Trophoblast cell (in vitro differentiated cells and primary cell): ENCODE measurements around the gene CCT7.

Source experiments
- DNase-seq, 2 donors: peaks; one replicate each; pipeline ENCODE4 v3.0.0-alpha.2; 2016
- H2AFZ ChIP-seq: 2 replicates; pipeline ENCODE4 v1.6.1; 2013; ENCODE audit warnings: low read length, moderate library complexity, mild to moderate bottlenecking; ENCODE audit not compliant: insufficient read depth, poor library complexity
- H2AK5ac ChIP-seq: 2 replicates; pipeline ENCODE4 v1.6.1; 2013; ENCODE audit warnings: mild to moderate bottlenecking, low read length
- H2BK120ac ChIP-seq: 2 replicates; pipeline ENCODE4 v1.6.1; 2013; ENCODE audit warnings: low read length, mild to moderate bottlenecking, moderate library complexity; ENCODE audit not compliant: insufficient read depth, poor library complexity
- H2BK12ac ChIP-seq: 2 replicates; pipeline ENCODE4 v1.6.1; 2013; ENCODE audit warnings: mild to moderate bottlenecking, low read length, moderate library complexity
- H2BK5ac ChIP-seq: 2 replicates; pipeline ENCODE4 v1.6.1; 2013; ENCODE audit warnings: low read length, low read depth, moderate library complexity, mild to moderate bottlenecking; ENCODE audit not compliant: poor library complexity
- H3K14ac ChIP-seq: 2 replicates; pipeline ENCODE4 v1.6.1; 2013; ENCODE audit warnings: mild to moderate bottlenecking, low read length
- H3K18ac ChIP-seq: 2 replicates; pipeline ENCODE4 v1.6.1; 2013; ENCODE audit warnings: mild to moderate bottlenecking, low read length
- H3K23ac ChIP-seq: 2 replicates; pipeline ENCODE4 v1.6.1; 2013; ENCODE audit warnings: low read length
- H3K27ac ChIP-seq: 2 replicates; pipeline ENCODE4 v1.5.1; 2013; ENCODE audit warnings: low read depth, mild to moderate bottlenecking, inconsistent platforms, low read length, moderate library complexity
- H3K27me3 ChIP-seq: 2 replicates; pipeline ENCODE4 v1.6.1; 2013; ENCODE audit warnings: inconsistent platforms, mild to moderate bottlenecking, low read length, moderate library complexity; ENCODE audit not compliant: insufficient read depth
- H3K36me3 ChIP-seq, 2 experiments: 1 replicate in 1 of 2; 2 replicates in 1 of 2; pipeline ENCODE4 v1.6.1; 2013; ENCODE audit warnings: low read length in 2 of 2, mild to moderate bottlenecking in 2 of 2, moderate library complexity in 1 of 2; ENCODE audit not compliant: insufficient read depth in 2 of 2, control insufficient read depth in 1 of 2
- H3K4ac ChIP-seq: 2 replicates; pipeline ENCODE4 v1.6.1; 2013; ENCODE audit warnings: low read depth, mild to moderate bottlenecking, low read length, moderate library complexity
- H3K4me1 ChIP-seq, 2 experiments: 1 replicate in 1 of 2; 2 replicates in 1 of 2; pipeline ENCODE4 v1.6.1; 2013; ENCODE audit warnings: low read length in 2 of 2, mild to moderate bottlenecking in 2 of 2, moderate library complexity in 1 of 2; ENCODE audit not compliant: insufficient read depth in 2 of 2, control insufficient read depth in 1 of 2
- H3K4me2 ChIP-seq: 2 replicates; pipeline ENCODE4 v1.6.1; 2013; ENCODE audit warnings: inconsistent platforms, mild to moderate bottlenecking, low read length, moderate library complexity
- H3K4me3 ChIP-seq: 2 replicates; pipeline ENCODE4 v1.5.1; 2013; ENCODE audit warnings: mild to moderate bottlenecking, low read depth, low read length, inconsistent platforms
- H3K79me1 ChIP-seq: one replicate; pipeline ENCODE4 v1.6.1; 2013; ENCODE audit warnings: low read length
- H3K79me2 ChIP-seq: 2 replicates; pipeline ENCODE4 v1.6.1; 2013; ENCODE audit warnings: low read length, mild to moderate bottlenecking; ENCODE audit not compliant: control insufficient read depth, insufficient read depth, poor library complexity
- H3K9ac ChIP-seq: 2 replicates; pipeline ENCODE4 v1.6.1; 2013; ENCODE audit warnings: mild to moderate bottlenecking, low read length
- H3K9me3 ChIP-seq: 2 replicates; pipeline ENCODE4 v1.6.1; 2013; ENCODE audit warnings: low read depth, mild to moderate bottlenecking, control low read depth, inconsistent platforms, low read length; ENCODE audit not compliant: insufficient read depth
- H4K12ac ChIP-seq: 2 replicates; pipeline ENCODE4 v1.6.1; 2013; ENCODE audit warnings: low read depth, mild to moderate bottlenecking, low read length, moderate library complexity
- H4K8ac ChIP-seq: 2 replicates; pipeline ENCODE4 v1.6.1; 2013; ENCODE audit warnings: low read depth, mild to moderate bottlenecking, low read length, moderate library complexity
- H4K91ac ChIP-seq: one replicate; pipeline ENCODE4 v1.6.1; 2013; ENCODE audit warnings: low read depth, mild to moderate bottlenecking, low read length, moderate library complexity
- WGBS: extraction: QIAGEN DNeasy Blood & Tissue Kit; methylation state at CpG from one replicate; pipeline ENCODE4 v1.1.7; 2013; ENCODE audit warnings: missing lambda C conversion rate; ENCODE audit not compliant: insufficient read length, insufficient coverage; ENCODE audit errors: extremely low coverage; 5-methylcytosine and 5-hydroxymethylcytosine counted together

CCT7 gene

DNA sequence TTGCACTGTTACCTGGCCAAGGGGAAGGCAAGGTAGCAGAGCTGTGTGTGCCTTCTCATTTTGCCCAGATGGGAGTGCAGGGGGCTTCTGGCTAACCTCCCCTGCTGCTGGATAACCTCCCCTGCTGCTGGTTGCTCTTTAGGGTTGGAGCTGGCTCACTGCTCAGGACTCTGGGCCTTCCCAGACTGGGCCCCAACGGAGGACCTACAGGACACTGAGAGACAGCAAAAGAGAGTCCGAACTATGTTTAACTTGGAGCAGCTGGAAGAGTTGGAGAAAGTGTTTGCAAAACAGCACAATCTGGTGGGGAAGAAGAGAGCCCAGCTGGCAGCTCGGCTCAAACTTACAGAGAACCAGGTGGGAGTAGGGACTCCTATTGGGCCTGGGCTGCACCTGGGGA is 25.9 kb upstream of the CCT7 start:
- Histone ChIP-seq H3K4me3 (no peak overlapping the region), H3K18ac (no peak overlapping the region), H2BK5ac (no peak overlapping the region), H3K36me3 (no peaks in the 10 kb centered on the region), H3K4me2 (no peak overlapping the region), H2AK5ac (no peak overlapping the region), H3K79me1 (no peaks in the 10 kb centered on the region), H3K79me2 (no peaks in the 10 kb centered on the region), H4K12ac (no peak overlapping the region), H2AFZ (no peak overlapping the region), H3K14ac (no peak overlapping the region), H3K9ac (no peak overlapping the region), H2BK120ac (no peak overlapping the region), H3K23ac (no peak overlapping the region), H3K4ac (no peak overlapping the region), H2BK12ac (no peak overlapping the region), H3K4me1 (no peaks in the 10 kb centered on the region), H4K91ac (no peak overlapping the region), H3K9me3 (no peaks in the 10 kb centered on the region), H3K27ac (no peak overlapping the region), H3K27me3 (peaks cover 7% of the 10 kb centered on the region), H4K8ac (no peak overlapping the region)
- no peak for DNase-seq
- no CpG with 5 or more reads among the region's 3 CpGs for whole genome bisulfite sequencing

DNA sequence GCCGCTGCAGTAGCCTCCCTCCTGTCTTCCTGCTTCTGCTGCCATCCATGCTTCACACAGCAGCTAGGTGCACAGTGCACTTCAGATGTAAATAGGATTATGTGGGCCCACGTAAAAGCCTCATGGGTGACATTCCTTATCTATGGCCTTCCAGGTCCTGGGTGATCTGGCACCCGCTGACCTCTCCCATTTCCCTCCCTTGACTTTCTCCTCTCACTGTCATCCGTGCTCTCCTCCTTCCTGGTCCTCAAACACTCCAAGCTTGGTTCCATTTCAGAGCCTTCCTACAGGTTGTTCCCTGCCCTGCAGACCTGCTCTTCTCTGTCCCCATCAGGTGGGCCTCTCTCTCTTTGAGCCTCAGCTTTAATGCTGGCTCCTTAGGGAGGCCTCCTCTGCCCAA is 24.1 kb upstream of the CCT7 start:
- Histone ChIP-seq H3K4me2 (no peak overlapping the region), H2BK5ac (no peak overlapping the region), H2AK5ac (no peak overlapping the region), H3K4me3 (no peak overlapping the region), H2BK12ac (no peak overlapping the region), H3K27ac (no peak overlapping the region), H3K9ac (no peak overlapping the region), H2BK120ac (no peak overlapping the region), H2AFZ (no peak overlapping the region), H3K36me3 (no peaks in the 10 kb centered on the region), H3K4ac (no peak overlapping the region), H4K8ac (no peak overlapping the region), H3K9me3 (no peaks in the 10 kb centered on the region), H3K14ac (no peak overlapping the region), H3K4me1 (peaks cover 0 to 5% of the 10 kb centered on the region in 2 experiments), H4K91ac (no peak overlapping the region), H3K79me2 (peaks cover 5% of the 10 kb centered on the region), H3K18ac (no peak overlapping the region), H3K27me3 (no peaks in the 10 kb centered on the region), H3K79me1 (peaks cover 5% of the 10 kb centered on the region), H4K12ac (no peak overlapping the region), H3K23ac (no peak overlapping the region)
- WGBS, result no CpG with 5 or more reads among the region's 4 CpGs
- no peak for DNase-seq

DNA sequence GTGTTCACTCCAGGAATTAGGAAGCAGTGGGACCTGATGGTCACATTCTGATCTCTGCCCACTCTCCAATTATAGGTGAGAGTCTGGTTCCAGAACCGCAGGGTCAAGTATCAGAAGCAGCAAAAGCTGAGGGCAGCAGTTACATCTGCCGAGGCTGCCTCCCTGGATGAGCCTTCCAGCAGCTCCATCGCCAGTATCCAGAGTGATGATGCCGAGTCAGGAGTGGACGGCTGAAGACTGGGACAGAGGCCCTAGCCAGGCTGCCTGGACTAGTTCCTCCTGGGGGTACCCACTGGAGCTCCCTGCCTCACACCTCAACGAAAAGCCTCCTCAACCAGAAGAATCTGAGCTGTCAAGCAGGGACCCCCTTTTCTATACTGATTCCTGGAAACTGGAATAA is 23.4 kb upstream of the CCT7 start:
- Histone ChIP-seq H3K27ac (no peak overlapping the region), H2BK12ac (no peak overlapping the region), H3K79me1 (peaks cover 5% of the 10 kb centered on the region), H2BK120ac (no peak overlapping the region), H3K4me2 (no peak overlapping the region), H3K79me2 (peaks cover 5% of the 10 kb centered on the region), H3K4me3 (no peak overlapping the region), H2BK5ac (no peak overlapping the region), H3K4me1 (peaks cover 0 to 5% of the 10 kb centered on the region in 2 experiments), H3K36me3 (no peaks in the 10 kb centered on the region), H2AFZ (no peak overlapping the region), H3K14ac (no peak overlapping the region), H3K9me3 (no peaks in the 10 kb centered on the region), H4K8ac (no peak overlapping the region), H3K18ac (no peak overlapping the region), H3K9ac (no peak overlapping the region), H3K23ac (no peak overlapping the region), H4K12ac (no peak overlapping the region), H3K27me3 (no peaks in the 10 kb centered on the region), H2AK5ac (no peak overlapping the region), H3K4ac (no peak overlapping the region), H4K91ac (no peak overlapping the region)
- no peak for DNase-seq
- WGBS, result no CpG with 5 or more reads among the region's 6 CpGs

DNA sequence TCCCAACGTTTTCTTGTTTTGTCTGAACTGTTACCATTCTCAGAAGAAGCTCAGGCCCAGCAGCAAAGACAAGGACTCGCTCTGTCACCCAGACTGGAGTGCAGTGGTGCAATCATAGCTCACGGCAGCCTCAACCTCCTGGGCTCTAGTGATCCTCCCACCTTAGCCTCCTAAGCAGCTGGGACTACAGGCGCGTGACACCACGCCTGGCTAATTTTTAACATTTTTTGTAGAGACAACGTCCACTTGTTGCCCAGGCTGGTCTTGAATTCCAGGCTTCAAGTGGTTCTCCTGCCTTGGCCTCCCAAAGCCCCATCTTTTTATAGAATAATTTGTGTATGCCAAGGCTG is 22.0 kb upstream of the CCT7 start:
- H3K4me2 ChIP-seq, result no peak overlapping the region
- H3K4me1 ChIP-seq, result peaks cover 0 to 5% of the 10 kb centered on the region in 2 experiments
- no peak overlapping the region for H2BK120ac ChIP-seq
- H3K4me3 ChIP-seq, result no peak overlapping the region
- H3K36me3 ChIP-seq, result no peaks in the 10 kb centered on the region
- no peak overlapping the region for H2AFZ ChIP-seq
- no peak overlapping the region for H3K9ac ChIP-seq
- H3K18ac ChIP-seq, result no peak overlapping the region
- H3K14ac ChIP-seq, result no peak overlapping the region
- H3K79me2 ChIP-seq, result peaks cover 5% of the 10 kb centered on the region
- H2BK12ac ChIP-seq, result no peak overlapping the region
- H3K9me3 ChIP-seq, result no peaks in the 10 kb centered on the region
- no peaks in the 10 kb centered on the region for H3K27me3 ChIP-seq
- peak; percentile 7 to 41 for DNase-seq
- no peak overlapping the region for H4K8ac ChIP-seq
- H4K91ac ChIP-seq, result no peak overlapping the region
- H3K27ac ChIP-seq, result no peak overlapping the region
- no peak overlapping the region for H2AK5ac ChIP-seq
- no peak overlapping the region for H3K23ac ChIP-seq
- H2BK5ac ChIP-seq, result no peak overlapping the region
- no peak overlapping the region for H3K4ac ChIP-seq
- H4K12ac ChIP-seq, result no peak overlapping the region
- no CpG with 5 or more reads among the region's 7 CpGs for WGBS
- H3K79me1 ChIP-seq, result peaks cover 5% of the 10 kb centered on the region
